SW 1271 (cell line): ENCODE data around the gene PRAMEF13.
A peak's percentile ranks its signal among the peaks of the same experiment; 100 is the strongest.
"Not testable (repeated sequence)": the region's sequence is repeated elsewhere in the genome, so short reads cannot be mapped to it uniquely, and the experiment has no call there.

Experiments used
- DNase-seq, 2 experiments: peaks; one replicate each; lab custom pipeline; 2025; lab: John Stamatoyannopoulos, UW

Gene PRAMEF13, protein sequence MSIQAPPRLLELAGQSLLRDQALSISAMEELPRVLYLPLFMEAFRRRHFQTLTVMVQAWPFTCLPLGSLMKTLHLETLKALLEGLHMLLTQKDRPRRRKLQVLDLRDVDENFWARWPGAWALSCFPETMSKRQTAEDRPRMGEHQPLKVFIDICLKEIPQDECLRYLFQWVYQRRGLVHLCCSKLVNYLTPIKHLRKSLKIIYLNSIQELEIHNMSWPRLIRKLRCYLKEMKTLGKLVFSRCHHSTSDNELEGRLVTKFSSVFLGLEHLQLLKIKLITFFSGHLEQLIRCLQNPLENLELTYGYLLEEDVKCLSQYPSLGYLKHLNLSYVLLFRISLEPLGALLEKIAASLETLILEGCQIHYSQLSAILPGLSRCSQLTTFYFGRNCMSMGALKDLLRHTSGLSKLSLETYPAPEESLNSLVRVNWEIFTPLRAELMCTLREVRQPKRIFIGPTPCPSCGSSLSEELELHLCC

GRCh38 chr1:13201309-13201708 is at the start of gene PRAMEF13:
Gene PRAMEF13 (minus strand): TSS chr1:13201409. CDS start chr1:13199589, 1,820 bp downstream.
- DNase-seq = not testable (repeated sequence)

- DNase-seq = not testable (repeated sequence)
Observed at GRCh38 chr1:13247122-13247521, 45.9 kb upstream of the PRAMEF13 start.

- not testable (repeated sequence) for DNase-seq
Observed at GRCh38 chr1:13246554-13246871, 45.3 kb upstream of the PRAMEF13 start.

DNA sequence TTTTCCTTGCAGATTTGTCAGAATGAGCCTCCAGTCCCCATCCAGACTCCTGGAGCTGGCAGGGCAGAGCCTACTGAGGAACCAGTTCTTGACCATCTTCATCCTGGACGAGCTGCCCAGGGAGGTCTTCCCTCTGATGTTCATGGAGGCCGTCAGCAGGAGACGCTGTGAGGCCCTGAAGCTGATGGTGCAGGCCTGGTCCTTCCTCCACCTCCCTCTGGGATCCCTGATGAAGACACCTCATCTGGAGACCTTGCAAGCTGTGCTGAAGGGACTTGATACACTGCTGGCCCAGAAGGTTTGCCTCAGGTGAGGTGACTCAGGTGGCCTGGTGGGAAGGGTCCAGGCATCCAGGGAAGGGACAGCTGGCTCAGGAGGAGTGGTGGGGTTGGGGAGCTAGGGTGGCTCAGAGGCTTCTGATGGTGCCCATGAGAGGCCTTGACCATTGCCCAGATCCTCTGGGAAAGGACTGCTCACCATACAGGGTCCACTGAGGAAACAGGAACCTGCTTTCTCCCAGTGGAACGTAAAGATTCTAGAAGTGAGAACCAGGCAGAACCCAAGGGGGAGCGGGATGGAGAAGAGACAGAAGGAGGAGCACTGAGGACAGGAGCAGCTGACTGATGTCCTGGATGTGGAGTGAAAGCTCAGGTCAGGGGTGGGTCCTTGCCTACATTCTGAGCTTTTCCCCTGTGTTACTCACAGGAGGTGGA is 44.8 kb upstream of the PRAMEF13 start:
- not testable (repeated sequence) for DNase-seq

- DNase-seq = not testable (repeated sequence)
Observed at GRCh38 chr1:13243536-13244263, 42.5 kb upstream of the PRAMEF13 start.

- not testable (repeated sequence) for DNase-seq
Observed at GRCh38 chr1:13239633-13240032, 38.4 kb upstream of the PRAMEF13 start.

DNA sequence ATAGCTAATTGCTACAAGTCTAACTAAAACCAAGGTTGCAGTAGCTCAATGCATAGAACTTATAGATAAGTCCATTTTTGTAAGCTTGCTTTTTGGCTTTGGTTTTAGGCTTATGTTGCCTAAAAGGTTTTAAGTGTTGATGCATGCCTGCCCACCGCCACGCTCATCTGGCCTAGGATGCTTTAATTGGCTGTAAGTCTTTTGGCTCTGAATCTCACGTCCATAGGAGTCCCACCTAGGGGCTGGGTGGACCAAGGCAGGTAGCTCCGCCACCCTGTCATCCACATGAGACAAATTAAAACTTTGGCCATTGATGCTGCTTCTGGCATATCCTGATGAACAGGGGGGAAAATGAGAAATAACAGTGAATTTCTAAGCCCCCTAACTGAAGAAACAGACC is 36.4 kb upstream of the PRAMEF13 start:
- not testable (repeated sequence) for DNase-seq

- DNase-seq = not testable (repeated sequence)
Observed at GRCh38 chr1:13234057-13234456, 32.8 kb upstream of the PRAMEF13 start.

GRCh38 chr1:13232056-13232455 is 30.8 kb upstream of the PRAMEF13 start:
- DNase-seq = not testable (repeated sequence)

DNA sequence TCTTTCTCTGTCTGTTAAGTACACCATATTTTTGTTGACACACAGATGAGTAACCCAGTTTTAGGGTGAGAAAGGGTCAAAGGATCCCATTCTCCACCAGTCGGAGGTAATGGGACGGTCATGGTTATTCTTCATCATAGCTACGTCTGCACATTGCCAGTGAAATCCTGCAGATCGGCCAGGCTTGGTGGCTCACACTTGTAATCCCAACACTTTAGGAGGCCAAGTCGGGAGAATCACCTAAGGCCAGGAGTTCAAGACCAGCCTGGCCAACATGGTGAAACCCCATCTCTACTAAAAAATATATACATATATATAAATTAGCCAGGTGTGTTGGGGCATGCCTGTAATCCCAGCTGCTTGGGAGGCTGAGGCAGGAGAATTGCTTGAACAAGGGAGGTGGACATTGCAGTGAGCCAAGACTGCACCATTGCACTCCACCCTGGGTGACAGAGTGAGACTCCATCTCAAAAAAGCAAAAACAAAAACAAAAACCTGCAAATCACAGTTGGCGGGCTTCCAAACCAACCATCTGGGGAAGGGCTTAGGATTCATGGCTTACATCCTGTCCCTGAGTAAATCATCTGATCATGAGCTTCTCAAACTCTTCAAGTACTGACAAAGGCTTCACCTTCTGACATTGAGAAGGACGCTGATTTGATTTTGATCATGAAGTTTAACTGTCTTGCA is 30.0 kb upstream of the PRAMEF13 start:
- not testable (repeated sequence) for DNase-seq

- not testable (repeated sequence) for DNase-seq
Observed at GRCh38 chr1:13230601-13231000, 29.4 kb upstream of the PRAMEF13 start.

DNA sequence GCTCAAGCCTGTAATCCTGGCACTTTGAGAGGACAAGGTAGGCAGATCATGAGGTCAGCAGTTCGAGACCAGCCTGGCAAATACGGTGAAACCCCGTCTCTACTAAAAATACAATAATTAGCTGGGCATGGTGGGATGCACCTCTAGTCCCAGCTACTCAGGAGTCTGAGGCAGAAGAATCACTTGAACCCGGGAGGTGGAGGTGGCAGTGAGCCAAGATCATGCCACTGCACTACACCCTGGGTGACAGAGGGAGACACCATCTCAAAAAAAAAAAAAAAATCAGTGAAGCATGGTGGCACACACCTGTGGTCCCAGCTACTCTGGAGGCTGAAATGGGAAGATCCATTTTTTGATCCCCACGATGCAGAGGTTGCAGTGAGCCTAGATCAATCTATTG is 28.9 kb upstream of the PRAMEF13 start:
- DNase-seq = not testable (repeated sequence)

DNA sequence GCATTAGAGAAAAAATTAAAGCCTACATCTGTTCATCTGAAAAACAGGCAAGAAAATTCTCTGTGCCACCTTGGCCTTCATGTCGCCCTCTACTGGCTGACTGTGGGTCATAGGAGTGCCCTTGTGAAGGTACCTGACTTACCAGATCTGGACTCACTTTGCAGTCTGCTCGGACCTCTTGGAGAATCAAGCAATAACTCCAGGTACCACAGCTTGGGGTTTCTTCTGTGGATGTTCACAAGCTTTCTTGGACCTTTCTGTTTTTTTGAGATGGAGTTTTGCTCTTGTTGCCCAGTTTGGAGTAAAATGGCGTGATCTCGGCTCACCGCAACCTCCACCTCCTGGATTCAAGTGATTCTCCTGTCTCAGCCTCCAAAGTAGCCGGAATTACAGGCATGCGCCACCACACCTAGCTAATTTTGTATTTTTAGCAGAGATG is 27.2 kb upstream of the PRAMEF13 start:
- DNase-seq = peak in 1 of 2 experiments; percentile 41

- not testable (repeated sequence) for DNase-seq
Observed at GRCh38 chr1:13227271-13228055, 26.3 kb upstream of the PRAMEF13 start.

- DNase-seq = not testable (repeated sequence)
Observed at GRCh38 chr1:13225675-13226204, 24.5 kb upstream of the PRAMEF13 start, which contains the start of gene PRAMEF18. Gene PRAMEF18 (minus strand): TSS chr1:13226154. CDS start chr1:13226106, 48 bp downstream.

GRCh38 chr1:13224480-13225060 is 23.4 kb upstream of the PRAMEF13 start:
- no peak for DNase-seq

- not testable (repeated sequence) for DNase-seq
Observed at GRCh38 chr1:13222788-13223187, 21.6 kb upstream of the PRAMEF13 start.

GRCh38 chr1:13219203-13219602 is 18.0 kb upstream of the PRAMEF13 start:
- not testable (repeated sequence) for DNase-seq

DNA sequence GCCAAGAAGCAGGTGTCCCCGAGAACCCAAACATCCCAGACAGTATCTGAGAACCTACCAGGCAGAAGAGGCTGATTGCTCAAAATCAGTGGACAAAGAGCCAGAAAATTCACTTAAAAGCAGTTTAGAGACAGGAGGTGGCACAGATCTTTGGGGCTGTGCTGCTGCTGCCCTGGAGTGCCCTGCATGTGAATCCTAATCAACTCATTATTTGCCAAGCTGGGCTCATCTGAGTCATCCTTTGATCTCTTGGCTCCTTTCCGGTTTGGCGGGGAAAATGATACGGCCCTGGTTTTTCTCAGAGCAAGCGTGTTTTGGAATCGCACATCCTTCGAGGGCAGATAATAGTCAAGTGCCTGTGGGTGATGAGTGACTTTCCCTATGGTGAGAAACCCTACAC is 15.4 kb upstream of the PRAMEF13 start:
- DNase-seq = not testable (repeated sequence)

- DNase-seq = not testable (repeated sequence)
Observed at GRCh38 chr1:13208712-13209111, 7.5 kb upstream of the PRAMEF13 start.
